Activated naive CD8-positive, alpha-beta T cell treated with anti-CD3 and anti-CD28 coated beads for 36 hours (primary cell): ENCODE measurements around the gene PREPL. TPM values are rescaled to one million over a fixed set of nuclear protein-coding genes. Genes with fewer than 3 reads are reported as not detected.
"Not testable (repeated sequence)": the region's sequence is repeated elsewhere in the genome, so short reads cannot be mapped to it uniquely, and the experiment has no call there.

Experiments
- DNase-seq: peaks from one replicate; pipeline ENCODE4 v3.0.0; 2021
- H3K27ac Mint-ChIP-seq: one replicate; pipeline ENCODE4 v1.8.0; 2022; ENCODE audit warnings: mild to moderate bottlenecking, moderate library complexity, mixed read lengths
- H3K27me3 Mint-ChIP-seq: one replicate; pipeline ENCODE4 v1.8.0; 2022; ENCODE audit warnings: mild to moderate bottlenecking, mixed read lengths
- H3K36me3 Mint-ChIP-seq: one replicate; pipeline ENCODE4 v1.8.0; 2021; ENCODE audit warnings: mild to moderate bottlenecking, mixed read lengths
- H3K4me1 Mint-ChIP-seq: one replicate; pipeline ENCODE4 v1.8.0; 2021; ENCODE audit warnings: mixed read lengths
- H3K4me3 Mint-ChIP-seq: one replicate; pipeline ENCODE4 v1.8.0; 2022; ENCODE audit warnings: mild to moderate bottlenecking, moderate library complexity, mixed read lengths
- H3K9me3 Mint-ChIP-seq: one replicate; pipeline ENCODE4 v1.8.0; 2022; ENCODE audit warnings: mixed read lengths
- total RNA-seq, 2 experiments: library from RNA; stranded (reverse); gene quantifications; one replicate each; pipeline ENCODE4 v1.2.3, GENCODE V29; 2021

Gene PREPL
- total RNA-seq, 2 experiments from 2014 or later = 32.3 to 33.1 TPM

- no peaks in the 10 kb centered on the region for H3K9me3 Mint-ChIP-seq
- no peak overlapping the region for H3K4me3 Mint-ChIP-seq
- no peak for DNase-seq
- no peak overlapping the region for H3K27ac Mint-ChIP-seq
- H3K36me3 Mint-ChIP-seq = peaks cover 20% of the 10 kb centered on the region
- H3K4me1 Mint-ChIP-seq = peaks cover 10% of the 10 kb centered on the region
- H3K27me3 Mint-ChIP-seq = no peaks in the 10 kb centered on the region
Measured at GRCh38 chr2:44326548-44327264, 34.6 kb downstream of the PREPL start.

GRCh38 chr2:44325897-44326296 is 35.4 kb downstream of the PREPL start:
- H3K4me3 Mint-ChIP-seq = no peak overlapping the region
- no peaks in the 10 kb centered on the region for H3K9me3 Mint-ChIP-seq
- DNase-seq = no peak
- no peaks in the 10 kb centered on the region for H3K27me3 Mint-ChIP-seq
- H3K4me1 Mint-ChIP-seq = peaks cover 10% of the 10 kb centered on the region
- H3K27ac Mint-ChIP-seq = no peak overlapping the region
- H3K36me3 Mint-ChIP-seq = peaks cover 18% of the 10 kb centered on the region

GRCh38 chr2:44324971-44325426 is 36.3 kb downstream of the PREPL start:
- Mint-ChIP-seq H3K4me3 (no peak overlapping the region), H3K27ac (no peak overlapping the region), H3K9me3 (no peaks in the 10 kb centered on the region), H3K4me1 (peaks cover 4% of the 10 kb centered on the region), H3K36me3 (peaks cover 18% of the 10 kb centered on the region), H3K27me3 (no peaks in the 10 kb centered on the region)
- no peak for DNase-seq

GRCh38 chr2:44321360-44321759 is 39.9 kb downstream of the PREPL start:
- H3K9me3 Mint-ChIP-seq = no peaks in the 10 kb centered on the region
- H3K4me1 Mint-ChIP-seq = no peaks in the 10 kb centered on the region
- DNase-seq = no peak
- peaks cover 30% of the 10 kb centered on the region for H3K36me3 Mint-ChIP-seq
- no peak overlapping the region for H3K27ac Mint-ChIP-seq
- no peak overlapping the region for H3K4me3 Mint-ChIP-seq
- H3K27me3 Mint-ChIP-seq = no peaks in the 10 kb centered on the region

- Mint-ChIP-seq H3K36me3 (peaks cover 35% of the 10 kb centered on the region), H3K27me3 (no peaks in the 10 kb centered on the region)
Measured at GRCh38 chr2:44320832-44321231, 40.5 kb downstream of the PREPL start.

GRCh38 chr2:44315945-44316344 is 45.3 kb downstream of the PREPL start:
- Mint-ChIP-seq H3K27ac (no peak overlapping the region), H3K4me1 (no peaks in the 10 kb centered on the region), H3K4me3 (no peak overlapping the region), H3K9me3 (peaks cover 17% of the 10 kb centered on the region), H3K36me3 (peaks cover 60% of the 10 kb centered on the region), H3K27me3 (no peaks in the 10 kb centered on the region)
- DNase-seq = no peak

More at GRCh38 chr2:44320832-44321231, 40.5 kb downstream of the PREPL start:
- Mint-ChIP-seq H3K4me3 (no peak overlapping the region), H3K4me1 (no peaks in the 10 kb centered on the region), H3K27ac (no peak overlapping the region), H3K9me3 (no peaks in the 10 kb centered on the region)
- no peak for DNase-seq

GRCh38 chr2:44314362-44314761 is 46.9 kb downstream of the PREPL start:
- DNase-seq = no peak
- Mint-ChIP-seq H3K4me3 (no peak overlapping the region), H3K36me3 (peaks cover 68% of the 10 kb centered on the region), H3K9me3 (peaks cover 26% of the 10 kb centered on the region), H3K27me3 (no peaks in the 10 kb centered on the region), H3K4me1 (no peaks in the 10 kb centered on the region), H3K27ac (no peak overlapping the region)

GRCh38 chr2:44310287-44310686 is 51.0 kb downstream of the PREPL start:
- no peak for DNase-seq
- H3K27ac Mint-ChIP-seq = no peak overlapping the region
- H3K36me3 Mint-ChIP-seq = peaks cover 51% of the 10 kb centered on the region
- no peaks in the 10 kb centered on the region for H3K4me1 Mint-ChIP-seq
- H3K4me3 Mint-ChIP-seq = no peak overlapping the region
- H3K27me3 Mint-ChIP-seq = no peaks in the 10 kb centered on the region
- H3K9me3 Mint-ChIP-seq = peaks cover 36% of the 10 kb centered on the region

- H3K27me3 Mint-ChIP-seq = no peaks in the 10 kb centered on the region
- H3K9me3 Mint-ChIP-seq = peaks cover 21% of the 10 kb centered on the region
- peaks cover 15% of the 10 kb centered on the region for H3K36me3 Mint-ChIP-seq
- H3K27ac Mint-ChIP-seq = no peak overlapping the region
- H3K4me3 Mint-ChIP-seq = no peak overlapping the region
- no peaks in the 10 kb centered on the region for H3K4me1 Mint-ChIP-seq
- DNase-seq = no peak
Measured at GRCh38 chr2:44305882-44306281, 55.4 kb downstream of the PREPL start.

GRCh38 chr2:44304258-44304657 is 57.0 kb downstream of the PREPL start:
- no peak overlapping the region for H3K4me3 Mint-ChIP-seq
- peaks cover 11% of the 10 kb centered on the region for H3K9me3 Mint-ChIP-seq
- no peak for DNase-seq
- no peaks in the 10 kb centered on the region for H3K27me3 Mint-ChIP-seq
- peaks cover 7% of the 10 kb centered on the region for H3K36me3 Mint-ChIP-seq
- H3K27ac Mint-ChIP-seq = no peak overlapping the region
- no peaks in the 10 kb centered on the region for H3K4me1 Mint-ChIP-seq

- H3K9me3 Mint-ChIP-seq, H3K27me3 Mint-ChIP-seq, H3K4me3 Mint-ChIP-seq: not testable (repeated sequence)
Measured at GRCh38 chr2:44303766-44304165, 57.5 kb downstream of the PREPL start.

GRCh38 chr2:44301111-44301510 is 60.2 kb downstream of the PREPL start:
- Mint-ChIP-seq H3K27me3 (no peaks in the 10 kb centered on the region), H3K4me3 (no peak overlapping the region), H3K9me3 (peaks cover 3% of the 10 kb centered on the region), H3K4me1 (peaks cover 3% of the 10 kb centered on the region), H3K27ac (no peak overlapping the region), H3K36me3 (no peaks in the 10 kb centered on the region)
- no peak for DNase-seq

More at GRCh38 chr2:44303766-44304165, 57.5 kb downstream of the PREPL start:
- H3K27ac Mint-ChIP-seq, DNase-seq, H3K36me3 Mint-ChIP-seq, H3K4me1 Mint-ChIP-seq: not testable (repeated sequence)

GRCh38 chr2:44299635-44300034 is 61.7 kb downstream of the PREPL start:
- no peaks in the 10 kb centered on the region for H3K36me3 Mint-ChIP-seq
- peaks cover 6% of the 10 kb centered on the region for H3K4me1 Mint-ChIP-seq
- H3K27me3 Mint-ChIP-seq = no peaks in the 10 kb centered on the region

GRCh38 chr2:44297431-44297830 is 63.9 kb downstream of the PREPL start:
- H3K27ac Mint-ChIP-seq = no peak overlapping the region
- no peaks in the 10 kb centered on the region for H3K27me3 Mint-ChIP-seq
- H3K36me3 Mint-ChIP-seq = no peaks in the 10 kb centered on the region
- H3K4me1 Mint-ChIP-seq = peaks cover 6% of the 10 kb centered on the region
- H3K9me3 Mint-ChIP-seq = no peaks in the 10 kb centered on the region
- no peak for DNase-seq
- no peak overlapping the region for H3K4me3 Mint-ChIP-seq

More at GRCh38 chr2:44299635-44300034, 61.7 kb downstream of the PREPL start:
- Mint-ChIP-seq H3K4me3 (no peak overlapping the region), H3K27ac (no peak overlapping the region), H3K9me3 (peaks cover 3% of the 10 kb centered on the region)
- no peak for DNase-seq

- Mint-ChIP-seq H3K27ac (no peak overlapping the region), H3K4me3 (no peak overlapping the region), H3K36me3 (no peaks in the 10 kb centered on the region), H3K9me3 (no peaks in the 10 kb centered on the region), H3K4me1 (peaks cover 6% of the 10 kb centered on the region), H3K27me3 (no peaks in the 10 kb centered on the region)
- no peak for DNase-seq
Measured at GRCh38 chr2:44296653-44297052, 64.6 kb downstream of the PREPL start.
